Natural killer cell (primary cell): ENCODE measurements around the gene WWC2. TPM values are rescaled to one million over a fixed set of nuclear protein-coding genes. Genes with fewer than 3 reads are reported as not detected.

Experiments used
- ATAC-seq, 3 donors: fragments of 150-1000 bp in 2 of 3; fragments of 200-7000 bp in 1 of 3; cut with Tn5 transposase; 1 replicate in 1 of 3; 2 replicates in 2 of 3; pipeline ENCODE4 v1.10.0; 2021; ENCODE audit warnings: mild to moderate bottlenecking in 2 of 3, moderate library complexity in 2 of 3
- DNase-seq, 2 donors: peaks; one replicate each; pipeline versions ENCODE4 v3.0.0 to v3.0.0-alpha.2; 2013 to 2021; ENCODE audit warnings: mixed read lengths in 1 of 2
- H3K27ac ChIP-seq: one replicate; pipeline ENCODE4 v1.5.1; 2013; ENCODE audit warnings: mild to moderate bottlenecking, low read length
- H3K27me3 ChIP-seq: one replicate; pipeline ENCODE4 v1.6.1; 2013; ENCODE audit warnings: low read length; ENCODE audit not compliant: control insufficient read depth, insufficient read depth
- H3K36me3 ChIP-seq: one replicate; pipeline ENCODE4 v1.6.1; 2013; ENCODE audit warnings: low read length; ENCODE audit not compliant: control insufficient read depth, insufficient read depth
- H3K4me1 ChIP-seq: one replicate; pipeline ENCODE4 v1.6.1; 2013; ENCODE audit warnings: low read length; ENCODE audit not compliant: control insufficient read depth, insufficient read depth
- H3K4me3 ChIP-seq: one replicate; pipeline ENCODE4 v1.5.1; 2013; ENCODE audit warnings: low read length
- H3K9me3 ChIP-seq: one replicate; pipeline ENCODE4 v1.6.1; 2013; ENCODE audit warnings: low read length; ENCODE audit not compliant: control insufficient read depth, insufficient read depth
- H3K27ac Mint-ChIP-seq, 2 donors: one replicate each; pipeline ENCODE4 v1.8.0; 2022; ENCODE audit warnings: mild to moderate bottlenecking in 2 of 2, mixed read lengths in 2 of 2, moderate library complexity in 1 of 2
- H3K27me3 Mint-ChIP-seq, 2 donors: one replicate each; pipeline ENCODE4 v1.8.0; 2022; ENCODE audit warnings: low read depth in 2 of 2, mixed read lengths in 2 of 2
- H3K36me3 Mint-ChIP-seq: one replicate; pipeline ENCODE4 v1.8.0; 2022; ENCODE audit warnings: mixed read lengths
- H3K4me1 Mint-ChIP-seq, 2 donors: one replicate each; pipeline ENCODE4 v1.8.0; 2022; ENCODE audit warnings: mixed read lengths in 2 of 2
- H3K4me3 Mint-ChIP-seq: one replicate; pipeline ENCODE4 v1.8.0; 2022; ENCODE audit warnings: mild to moderate bottlenecking, moderate library complexity, mixed read lengths
- H3K9me3 Mint-ChIP-seq, 2 donors: one replicate each; pipeline ENCODE4 v1.8.0; 2022; ENCODE audit warnings: mixed read lengths in 2 of 2
- WGBS: methylation state at CpG from one replicate; pipeline ENCODE4 v1.1.7; 2013; ENCODE audit warnings: missing lambda C conversion rate; ENCODE audit not compliant: insufficient coverage; 5-methylcytosine and 5-hydroxymethylcytosine counted together
- intact Hi-C: fragments of 100-400 bp; cut with micrococcal nuclease; formaldehyde crosslinking; loops from one replicate; pipeline ENCODE4 v1.14.2; 2022
- total RNA-seq, 4 donors: library from RNA; stranded (reverse); fragments of 120-200 nt in 1 of 4; gene quantifications; one replicate each; pipeline versions ENCODE4 v1.2.3 to v1.2.4, GENCODE V29; 2013 to 2022
- TF ChIP-seq, protein P1 (sequence below): fragments of 200-600 bp; IDR thresholded peaks from one replicate; pipeline ENCODE4 v1.8.0; 2022; ENCODE audit warnings: antibody characterized with exemption

The WWC2 gene
- total RNA-seq, 3 donors from 2014 or later (not counting 1 experiment from before 2014, with no cell fraction given), result 8.2 to 22.7 (median 9.2) TPM

GRCh38 chr4:183332447-183332846 is 233.4 kb downstream of the WWC2 start:
- Histone ChIP-seq H3K4me3 (no peak overlapping the region), H3K9me3 (no peaks in the 10 kb centered on the region), H3K27ac (no peak overlapping the region), H3K36me3 (no peaks in the 10 kb centered on the region), H3K27me3 (peaks cover 2% of the 10 kb centered on the region), H3K4me1 (peaks cover 14% of the 10 kb centered on the region)
- H3K4me3 Mint-ChIP-seq, result no peak overlapping the region
- H3K9me3 Mint-ChIP-seq, result no peaks in the 10 kb centered on the region
- DNase-seq (no peak), ATAC-seq (no peak)
- peaks cover 22 to 46% of the 10 kb centered on the region in 2 donors for H3K27me3 Mint-ChIP-seq
- H3K27ac Mint-ChIP-seq, result no peak overlapping the region
- H3K36me3 Mint-ChIP-seq, result no peaks in the 10 kb centered on the region
- 85% methylated on average over 11 of the region's 11 CpGs for WGBS
- intact Hi-C loops, result no loop called here
- TF ChIP-seq, protein P1, sequence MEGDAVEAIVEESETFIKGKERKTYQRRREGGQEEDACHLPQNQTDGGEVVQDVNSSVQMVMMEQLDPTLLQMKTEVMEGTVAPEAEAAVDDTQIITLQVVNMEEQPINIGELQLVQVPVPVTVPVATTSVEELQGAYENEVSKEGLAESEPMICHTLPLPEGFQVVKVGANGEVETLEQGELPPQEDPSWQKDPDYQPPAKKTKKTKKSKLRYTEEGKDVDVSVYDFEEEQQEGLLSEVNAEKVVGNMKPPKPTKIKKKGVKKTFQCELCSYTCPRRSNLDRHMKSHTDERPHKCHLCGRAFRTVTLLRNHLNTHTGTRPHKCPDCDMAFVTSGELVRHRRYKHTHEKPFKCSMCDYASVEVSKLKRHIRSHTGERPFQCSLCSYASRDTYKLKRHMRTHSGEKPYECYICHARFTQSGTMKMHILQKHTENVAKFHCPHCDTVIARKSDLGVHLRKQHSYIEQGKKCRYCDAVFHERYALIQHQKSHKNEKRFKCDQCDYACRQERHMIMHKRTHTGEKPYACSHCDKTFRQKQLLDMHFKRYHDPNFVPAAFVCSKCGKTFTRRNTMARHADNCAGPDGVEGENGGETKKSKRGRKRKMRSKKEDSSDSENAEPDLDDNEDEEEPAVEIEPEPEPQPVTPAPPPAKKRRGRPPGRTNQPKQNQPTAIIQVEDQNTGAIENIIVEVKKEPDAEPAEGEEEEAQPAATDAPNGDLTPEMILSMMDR, result no peak
- H3K4me1 Mint-ChIP-seq, result peaks cover 7 to 17% of the 10 kb centered on the region in 2 donors

DNA sequence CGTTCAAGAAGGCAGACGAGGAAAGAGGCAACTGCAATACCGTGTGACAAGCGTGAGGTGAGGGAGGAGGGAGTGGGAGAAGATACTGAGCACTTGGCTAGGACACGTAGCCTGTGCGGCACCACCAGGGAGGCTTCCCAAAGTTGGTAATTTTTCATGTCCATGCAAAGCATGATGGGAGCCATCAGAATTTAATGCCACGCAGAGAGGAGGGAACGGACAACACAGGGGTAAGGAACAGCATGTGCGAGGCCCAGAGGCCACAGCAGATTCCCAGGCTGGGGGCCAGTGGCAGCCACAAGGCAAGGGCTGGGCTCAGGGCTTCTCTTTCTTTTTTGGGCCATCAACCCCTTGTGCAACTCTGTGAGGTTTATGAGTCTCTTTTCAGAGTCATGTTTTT is 234.1 kb downstream of the WWC2 start:
- 94% methylated on average over 9 of the region's 9 CpGs for WGBS
- H3K4me1 Mint-ChIP-seq, result peaks cover 7 to 24% of the 10 kb centered on the region in 2 donors
- intact Hi-C loops, result no loop called here

DNA sequence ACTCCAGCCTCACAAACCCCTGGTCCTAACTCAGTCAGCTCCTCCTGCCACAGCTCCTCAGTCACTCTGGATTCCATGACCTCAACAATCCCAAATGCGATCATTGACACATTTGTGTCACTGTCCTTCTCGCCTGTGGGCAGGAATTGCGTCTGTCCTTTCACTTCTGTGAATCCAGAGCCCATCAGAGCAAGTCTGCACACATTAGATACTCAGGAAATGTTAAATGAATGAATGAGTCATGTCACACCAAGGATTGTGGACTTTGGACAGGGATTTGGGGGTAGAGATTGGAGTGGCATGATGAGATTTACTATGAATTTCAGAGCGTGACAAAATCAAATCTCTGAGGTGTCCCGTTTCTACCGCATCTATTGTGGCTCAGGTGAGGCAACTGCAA is 234.9 kb downstream of the WWC2 start:
- Mint-ChIP-seq H3K9me3 (no peaks in the 10 kb centered on the region), H3K4me3 (no peak overlapping the region), H3K27ac (peak overlapping the region in 1 of 2 donors; percentile 11), H3K36me3 (no peaks in the 10 kb centered on the region), H3K27me3 (peaks cover 22 to 37% of the 10 kb centered on the region in 2 donors), H3K4me1 (peaks cover 7 to 24% of the 10 kb centered on the region in 2 donors)
- Histone ChIP-seq H3K9me3 (no peaks in the 10 kb centered on the region), H3K4me3 (no peak overlapping the region), H3K27me3 (peaks cover 2% of the 10 kb centered on the region), H3K36me3 (no peaks in the 10 kb centered on the region), H3K27ac (no peak overlapping the region), H3K4me1 (peaks cover 18% of the 10 kb centered on the region)
- 88% methylated on average over 4 of the region's 6 CpGs for WGBS
- intact Hi-C loops, result no loop called here
- DNase-seq (no peak), ATAC-seq (no peak)
- TF ChIP-seq, protein P1, result no peak

More for the DNA sequence above, 234.1 kb downstream of the WWC2 start:
- Mint-ChIP-seq H3K27ac (no peak overlapping the region), H3K9me3 (no peaks in the 10 kb centered on the region), H3K27me3 (peaks cover 22 to 45% of the 10 kb centered on the region in 2 donors), H3K36me3 (no peaks in the 10 kb centered on the region), H3K4me3 (no peak overlapping the region)
- H3K9me3 ChIP-seq, result no peaks in the 10 kb centered on the region
- peaks cover 2% of the 10 kb centered on the region for H3K27me3 ChIP-seq
- ATAC-seq (no peak), DNase-seq (no peak)
- H3K27ac ChIP-seq, result no peak overlapping the region
- peaks cover 18% of the 10 kb centered on the region for H3K4me1 ChIP-seq
- H3K4me3 ChIP-seq, result no peak overlapping the region
- H3K36me3 ChIP-seq, result no peaks in the 10 kb centered on the region
- TF ChIP-seq, protein P1, result no peak

GRCh38 chr4:183335369-183335940 is 236.4 kb downstream of the WWC2 start:
- peaks cover 7 to 24% of the 10 kb centered on the region in 2 donors for H3K4me1 Mint-ChIP-seq
- Histone ChIP-seq H3K4me1 (peaks cover 18% of the 10 kb centered on the region), H3K9me3 (no peaks in the 10 kb centered on the region), H3K4me3 (no peak overlapping the region), H3K36me3 (no peaks in the 10 kb centered on the region), H3K27ac (no peak overlapping the region), H3K27me3 (peaks cover 2% of the 10 kb centered on the region)
- no peak for DNase-seq
- peak overlapping the region; percentile 40 for H3K4me3 Mint-ChIP-seq
- H3K9me3 Mint-ChIP-seq, result no peaks in the 10 kb centered on the region
- TF ChIP-seq, protein P1, result no peak
- peak in 2 of 3 donors; percentile 38 to 53 for ATAC-seq
- peak overlapping the region in 1 of 2 donors; percentile 53 for H3K27ac Mint-ChIP-seq
- no peaks in the 10 kb centered on the region for H3K36me3 Mint-ChIP-seq
- H3K27me3 Mint-ChIP-seq, result peaks cover 21 to 27% of the 10 kb centered on the region in 2 donors
- intact Hi-C loops, result no loop called here
- 49% methylated on average over 3 of the region's 3 CpGs for WGBS
